ENCODE measurements around the gene PCBP3.

PCBP3 gene

DNA sequence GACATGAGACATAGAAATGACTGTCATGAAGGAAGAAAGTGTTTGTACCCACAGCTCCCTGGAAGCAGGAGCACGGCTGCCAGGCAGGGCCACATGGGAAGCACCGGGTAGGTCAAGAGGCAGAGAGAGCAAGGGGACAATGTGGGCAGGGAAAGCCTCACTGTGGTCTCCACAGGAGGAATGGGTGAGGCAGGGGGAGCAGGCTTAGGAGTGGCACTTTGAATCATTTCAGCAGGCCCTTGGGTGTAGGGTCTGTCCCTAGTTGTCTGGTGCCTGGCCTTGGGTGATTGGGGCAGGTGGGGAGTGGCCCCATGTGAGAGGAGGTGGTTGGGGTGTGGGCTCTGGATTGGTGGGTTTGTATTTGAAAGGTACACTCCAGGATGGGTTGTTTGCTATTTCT, 83.9 kb downstream of the PCBP3 start:
- DNase-seq, result no peak

DNA sequence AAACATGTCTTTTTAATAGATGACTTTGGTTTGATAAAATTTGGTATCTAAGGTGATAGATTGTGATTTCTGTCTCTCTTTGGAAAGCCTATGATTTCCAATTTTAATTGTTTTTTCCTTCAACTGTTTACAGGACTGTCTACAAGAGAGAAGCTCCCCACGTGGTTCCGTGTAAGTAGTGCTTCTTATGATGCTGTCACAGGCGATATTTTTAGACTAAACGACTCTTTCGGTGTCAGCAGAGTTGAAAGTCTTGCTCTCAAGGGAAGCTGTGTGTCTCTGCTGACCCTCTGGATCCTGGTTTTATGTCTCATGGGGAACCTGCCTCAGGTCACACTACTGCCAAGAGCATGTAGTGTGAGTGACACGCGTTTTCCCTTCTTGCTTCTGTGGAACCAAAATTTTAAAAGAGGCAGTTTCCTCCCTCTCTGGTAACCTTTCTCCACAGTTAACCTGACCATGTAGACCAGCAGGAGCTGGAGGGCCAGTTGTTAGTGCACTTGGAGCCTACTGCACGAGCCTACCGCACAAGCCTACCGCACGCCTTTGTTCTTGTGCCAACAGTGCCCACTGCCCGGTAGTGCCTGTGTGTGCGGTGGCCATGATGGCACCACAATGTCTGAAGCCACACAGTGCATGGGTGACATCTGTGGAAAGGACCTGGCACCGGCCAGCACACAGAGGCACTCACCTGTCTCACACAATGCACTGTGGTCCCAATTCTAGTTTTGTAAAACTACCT, 91.9 kb downstream of the PCBP3 start:
- DNase-seq, result no peak

DNA sequence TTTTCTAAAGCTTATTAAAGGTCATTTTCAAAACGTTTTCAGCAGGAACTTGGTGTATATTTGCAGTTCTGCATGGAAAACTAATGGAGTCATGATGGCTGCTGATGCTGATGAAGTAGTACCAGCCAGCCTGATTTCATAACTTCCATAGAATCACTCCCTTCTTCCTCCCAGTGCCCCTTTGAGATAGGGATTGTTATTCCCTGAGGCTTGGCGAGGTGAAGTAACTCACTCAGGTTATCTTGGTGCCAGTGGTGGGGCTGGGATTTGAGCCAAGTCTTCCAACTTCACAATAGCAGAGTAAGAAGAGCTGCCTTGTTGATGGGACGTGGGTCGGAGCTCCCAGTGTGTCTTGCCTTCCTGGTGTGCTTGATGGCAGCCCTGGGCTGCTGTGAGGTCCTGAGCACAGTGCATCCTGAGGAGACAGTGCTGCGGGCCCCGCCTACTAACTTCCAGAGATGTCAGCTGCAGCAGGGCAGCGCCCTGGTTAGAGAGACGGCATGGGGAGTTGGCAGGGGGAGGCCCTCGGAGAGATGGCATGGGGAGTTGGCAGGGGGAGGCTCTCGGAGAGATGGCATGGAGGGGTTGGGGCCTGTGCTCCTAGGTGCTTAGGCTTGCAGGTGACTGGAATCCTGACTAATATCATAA, 92.6 kb downstream of the PCBP3 start:
- DNase-seq, result no peak

DNA sequence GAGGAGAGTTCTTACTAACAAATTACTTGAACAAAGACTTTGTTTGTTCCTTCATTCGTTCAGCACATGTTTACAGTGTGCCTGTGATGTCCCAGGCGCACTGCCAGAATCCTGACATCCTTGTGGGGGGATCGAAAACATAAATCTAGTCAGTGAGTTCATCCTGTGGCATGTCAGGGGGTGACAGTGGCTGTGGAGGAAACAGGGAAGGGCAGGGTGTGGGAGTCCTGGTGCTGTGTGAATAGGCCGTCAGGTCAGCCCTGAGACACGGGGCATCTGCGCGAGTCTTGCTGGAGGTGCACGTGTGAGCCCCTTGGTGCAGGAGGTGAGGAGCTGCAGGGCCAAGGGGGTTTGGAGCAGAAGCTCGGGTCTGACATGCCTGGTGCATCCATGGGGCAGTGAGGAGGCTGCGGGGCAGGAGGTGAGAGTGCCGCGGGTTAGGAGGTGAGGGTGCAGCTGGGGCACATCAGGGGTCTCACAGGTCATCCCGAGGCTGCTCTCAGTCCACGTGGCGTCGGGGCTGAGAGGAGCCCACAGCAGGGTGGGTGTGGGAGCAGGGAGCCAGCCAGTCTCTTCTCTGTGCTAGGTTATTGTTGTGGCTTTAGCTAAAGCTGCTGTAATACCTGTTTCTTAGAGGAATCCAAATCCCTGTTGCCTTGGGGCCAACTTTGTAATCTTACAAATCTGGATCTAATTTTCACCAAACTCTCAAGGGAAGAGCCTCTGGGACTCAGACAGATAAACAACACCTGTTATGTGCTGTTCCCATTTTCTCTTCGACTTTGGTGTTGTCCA, 93.4 kb downstream of the PCBP3 start:
- DNase-seq, result no peak

DNA sequence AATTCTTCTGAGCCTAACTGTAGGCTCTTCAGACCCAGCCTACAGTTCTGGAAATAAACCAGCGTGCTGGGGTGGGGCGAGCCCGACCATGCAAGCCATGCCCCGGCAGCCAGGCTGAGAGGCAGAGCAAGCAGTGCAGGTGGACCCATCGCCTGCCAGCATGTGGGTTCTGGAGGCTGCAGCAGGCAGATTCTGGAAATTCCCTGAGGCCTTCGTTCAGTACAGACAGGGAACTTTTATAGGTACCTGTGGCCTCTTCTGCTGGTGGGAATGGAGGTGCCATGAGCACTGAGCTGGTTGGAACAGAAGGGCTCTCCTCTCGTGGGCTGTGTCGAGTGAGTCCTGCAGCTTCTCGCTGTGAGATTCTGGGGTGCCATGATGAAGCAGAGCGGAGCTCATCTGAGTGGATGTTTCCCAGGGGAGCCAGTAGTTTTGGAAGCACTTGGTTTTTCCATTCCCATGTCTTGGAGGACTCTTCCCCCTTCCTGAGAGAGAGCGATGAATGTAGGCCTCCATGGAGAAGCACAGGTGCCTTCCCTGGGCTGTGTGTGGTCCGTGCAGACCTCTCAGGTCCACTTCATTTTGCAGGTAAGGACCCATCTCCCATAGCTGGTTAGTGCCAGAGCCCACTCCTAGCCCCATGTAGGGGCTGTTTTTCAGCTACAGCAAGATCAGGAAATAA, 94.1 kb downstream of the PCBP3 start:
- DNase-seq, result no peak

DNA sequence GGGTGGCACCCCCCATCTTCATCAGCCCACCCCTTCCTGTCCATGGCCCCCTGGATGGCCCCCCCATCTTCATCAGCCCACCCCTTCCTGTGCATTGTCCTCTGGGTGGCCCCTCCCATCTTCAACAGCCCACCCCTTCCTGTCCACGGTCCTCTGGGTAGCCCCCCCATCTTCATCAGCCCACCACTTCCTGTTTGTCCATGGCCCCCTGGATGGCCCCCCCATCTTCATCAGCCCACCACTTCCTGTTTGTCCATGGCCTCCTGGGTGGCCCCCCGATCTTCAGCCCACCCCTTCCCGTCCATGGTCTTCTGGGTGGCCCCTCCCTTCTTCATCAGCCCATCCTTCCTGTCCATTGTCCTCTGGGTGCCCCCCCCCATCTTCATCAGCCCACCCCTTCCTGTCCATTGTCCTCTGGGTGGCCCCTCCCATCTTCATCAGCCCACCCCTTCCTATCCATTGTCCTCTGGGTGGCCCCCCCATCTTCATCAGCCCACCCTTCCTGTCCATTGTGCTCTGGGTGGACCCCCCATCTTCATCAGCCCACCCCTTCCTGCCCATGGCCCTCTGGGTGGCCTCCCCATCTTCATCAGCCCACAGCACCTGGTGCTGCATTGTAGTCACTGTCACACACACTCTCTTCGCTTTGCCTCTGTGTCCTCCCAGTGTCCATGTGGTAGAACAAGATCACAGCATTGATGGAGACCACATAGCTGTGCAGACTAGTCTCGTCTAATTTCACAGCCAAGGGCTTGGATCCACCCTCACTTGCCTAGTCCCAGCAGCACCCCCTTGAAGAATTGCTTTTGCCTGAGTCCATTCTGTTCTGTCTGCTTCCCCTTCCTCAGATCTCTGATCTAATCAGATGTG, 95.9 kb downstream of the PCBP3 start:
- DNase-seq, result no peak

DNA sequence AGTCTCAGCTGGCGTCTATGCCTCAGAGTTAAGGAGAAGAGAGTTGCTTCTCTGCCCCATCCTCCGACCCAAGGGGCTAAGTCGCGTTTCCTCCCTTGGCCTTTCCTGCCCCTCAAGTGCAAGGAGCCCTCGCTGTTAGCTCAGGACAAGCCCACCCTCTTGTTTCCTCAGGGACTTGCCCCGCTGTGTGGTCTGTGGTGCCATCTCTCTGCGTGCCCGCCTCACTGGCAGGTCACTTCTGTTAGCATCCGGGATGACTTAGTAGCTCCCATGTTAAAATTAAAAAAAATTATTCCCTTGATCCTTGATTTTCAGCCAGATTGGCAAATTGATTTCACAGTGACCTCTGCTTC, 96.5 kb downstream of the PCBP3 start:
- DNase-seq, result no peak

DNA sequence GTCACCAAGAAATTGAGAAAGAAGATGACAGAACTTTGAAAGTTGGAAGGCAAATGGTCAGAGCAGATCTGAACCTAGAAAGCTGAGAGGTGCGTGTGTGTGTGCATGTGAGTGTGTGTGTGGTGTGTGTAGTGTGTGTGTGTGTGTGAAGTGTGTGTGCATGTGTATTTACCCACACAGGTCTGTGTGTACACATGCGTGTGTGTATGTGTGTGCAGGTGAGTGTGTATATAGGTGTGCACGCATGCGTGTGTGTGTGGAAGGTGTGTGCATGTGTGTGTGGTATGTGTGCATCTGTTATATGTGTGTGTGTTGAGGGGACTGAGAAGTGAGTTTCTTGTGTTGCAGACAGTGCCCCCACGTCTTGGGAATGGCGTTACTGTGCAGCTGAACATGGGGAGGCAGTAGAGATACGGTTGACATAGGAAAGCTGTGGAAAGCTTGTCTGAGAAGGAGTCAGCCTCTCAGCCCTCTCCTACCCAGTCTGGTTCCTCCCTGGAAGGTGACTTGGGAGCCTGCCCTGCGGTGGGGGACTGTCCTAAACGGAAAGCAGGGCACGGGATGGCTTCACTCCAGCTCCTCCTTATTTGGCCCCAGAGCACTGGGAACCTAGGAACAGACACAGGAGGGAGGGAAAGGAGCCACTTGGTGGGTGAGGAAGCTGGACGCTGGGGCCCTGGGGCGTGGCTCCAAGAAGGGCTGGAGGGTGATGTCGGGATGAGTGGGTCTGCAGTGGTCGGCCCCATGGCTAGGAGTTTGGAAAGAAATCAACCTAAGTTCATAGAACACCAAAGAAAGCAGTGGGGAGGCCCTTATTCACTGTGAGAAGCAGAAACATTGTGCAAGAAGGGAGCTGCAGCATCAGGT, 97.2 kb downstream of the PCBP3 start:
- DNase-seq, result no peak

DNA sequence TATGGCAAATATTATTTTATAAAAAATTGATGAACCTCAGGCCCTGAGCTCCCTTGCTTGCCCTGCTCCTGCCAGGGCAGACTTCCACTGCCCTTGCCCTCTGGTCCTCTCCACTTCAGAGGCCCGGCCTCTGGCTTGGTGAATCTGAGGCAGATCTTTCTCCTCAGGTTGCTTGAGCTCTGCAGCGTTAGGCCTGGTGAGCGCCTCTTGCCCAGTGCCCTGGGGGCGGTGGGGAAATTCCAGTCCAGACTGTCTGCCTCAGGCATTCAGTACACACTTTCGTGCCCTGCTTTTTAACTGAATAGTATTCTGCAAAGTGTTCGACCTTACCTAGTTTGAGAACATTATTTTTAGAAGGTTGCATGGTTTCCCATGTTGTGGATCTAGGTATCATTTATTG, 98.2 kb downstream of the PCBP3 start:
- no peak for DNase-seq

DNA sequence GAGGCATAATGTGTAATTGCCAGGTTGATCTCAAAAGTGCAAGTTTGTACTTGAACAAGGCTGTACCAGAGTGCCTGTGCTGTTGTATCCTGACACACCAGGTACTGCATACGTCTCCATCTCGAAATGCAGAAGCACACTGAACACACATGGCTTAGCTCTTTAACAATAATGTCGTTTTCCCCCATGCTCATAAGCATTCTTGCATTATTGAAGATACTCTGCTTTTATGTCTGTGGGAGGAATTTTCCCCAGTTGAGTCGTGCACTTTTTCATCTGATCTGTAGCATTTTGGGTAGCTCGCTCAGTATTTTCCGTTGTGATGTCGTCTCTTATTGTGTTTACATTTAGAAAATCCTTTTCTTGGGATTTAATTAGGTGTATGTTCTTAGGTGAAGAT, 98.7 kb downstream of the PCBP3 start:
- DNase-seq, result no peak

DNA sequence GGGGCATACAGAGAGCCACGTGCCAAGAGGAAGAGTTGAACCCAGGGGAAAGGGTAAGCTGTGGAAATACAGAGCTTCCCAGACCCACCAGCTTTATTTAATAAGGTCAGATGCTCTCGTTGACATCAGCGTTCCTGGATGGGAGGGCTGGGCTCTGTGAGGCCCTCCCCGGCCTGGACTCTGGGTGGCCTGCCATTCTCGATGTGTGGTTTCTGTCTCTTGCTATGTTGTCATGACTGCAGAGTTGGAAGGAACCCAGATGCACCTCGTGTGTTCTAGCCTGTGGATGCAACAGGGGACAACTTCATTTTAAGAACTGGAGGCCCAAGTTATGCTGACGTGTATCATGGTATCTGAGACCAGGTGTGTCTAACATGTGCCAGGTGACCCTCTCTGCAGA, 101.7 kb downstream of the PCBP3 start:
- no peak for DNase-seq

DNA sequence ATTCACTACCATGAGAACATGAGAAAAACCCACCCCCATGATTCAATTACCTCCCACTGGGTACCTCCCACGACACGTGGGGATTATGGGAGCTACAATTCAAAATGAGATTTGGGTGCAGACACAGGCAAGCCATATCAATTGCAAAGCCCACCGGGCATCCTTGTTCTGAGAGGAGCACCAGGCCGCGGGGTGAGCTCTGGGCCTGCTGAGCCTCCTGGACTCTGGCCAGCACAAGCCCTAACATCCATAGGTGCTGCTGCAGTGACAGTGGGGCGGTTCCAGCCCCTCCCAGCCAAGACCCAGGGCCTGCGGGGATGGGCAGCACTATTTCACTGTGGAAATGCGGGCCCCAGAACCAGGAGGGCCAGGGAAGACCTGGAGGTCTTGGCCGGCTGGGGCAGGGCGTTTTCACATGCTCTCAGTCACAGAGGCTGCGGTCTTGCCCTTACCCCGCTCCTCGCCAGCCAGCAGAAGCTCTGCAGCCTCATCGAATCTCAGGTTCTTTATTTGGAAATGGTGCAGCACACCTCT, 103.8 kb downstream of the PCBP3 start:
- DNase-seq, result no peak

DNA sequence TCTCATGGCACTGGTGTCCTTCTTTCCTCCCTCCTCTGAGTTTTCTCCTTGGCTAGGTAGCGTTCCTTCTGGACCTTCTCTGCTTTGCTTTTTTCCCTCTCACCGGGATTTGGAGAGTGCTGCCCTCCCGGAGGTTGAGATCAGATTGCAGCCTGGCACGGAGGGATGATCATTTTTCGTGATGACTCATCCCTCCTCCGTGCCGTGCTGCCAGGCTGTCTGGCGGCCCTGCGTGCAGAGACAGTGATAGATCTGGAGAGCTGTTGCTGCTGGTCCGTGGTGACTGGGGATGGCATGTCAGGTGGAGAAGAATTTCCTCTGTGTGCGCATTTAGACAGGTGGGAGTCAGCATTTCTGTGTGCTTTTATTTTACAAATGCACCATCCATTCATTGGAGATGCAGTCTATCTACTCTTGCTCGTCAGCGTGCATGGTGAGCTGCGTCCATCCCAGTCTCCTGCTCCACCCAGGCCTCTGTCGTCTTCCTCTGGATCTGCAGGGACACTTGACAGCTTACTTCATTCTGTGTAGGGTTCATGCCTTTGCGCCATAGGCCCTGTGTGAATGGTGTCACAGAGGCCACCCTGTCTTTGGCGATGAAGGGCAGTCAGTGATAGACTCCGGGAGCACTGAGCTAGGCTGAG, 104.4 kb downstream of the PCBP3 start:
- DNase-seq, result no peak

DNA sequence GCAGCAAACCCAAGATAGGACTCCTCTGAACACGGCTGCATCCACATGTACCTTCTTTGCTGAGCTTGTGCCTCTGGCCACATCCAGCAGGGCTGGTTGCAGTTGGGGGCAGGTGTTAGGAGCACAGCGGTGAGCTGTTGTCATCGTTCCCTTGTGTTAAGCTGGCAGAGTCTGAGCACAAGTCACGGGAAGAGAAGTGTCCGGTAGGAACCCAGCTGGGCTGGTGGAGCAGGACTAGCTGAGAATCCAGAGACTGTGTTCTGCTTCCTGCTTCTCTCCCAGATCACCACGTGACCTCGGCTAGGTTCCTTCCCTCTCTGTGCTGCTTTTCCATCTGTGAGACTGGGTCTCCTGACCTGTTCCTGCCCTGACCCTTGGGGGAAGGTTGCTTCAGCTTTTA, 105.1 kb downstream of the PCBP3 start:
- DNase-seq, result no peak

DNA sequence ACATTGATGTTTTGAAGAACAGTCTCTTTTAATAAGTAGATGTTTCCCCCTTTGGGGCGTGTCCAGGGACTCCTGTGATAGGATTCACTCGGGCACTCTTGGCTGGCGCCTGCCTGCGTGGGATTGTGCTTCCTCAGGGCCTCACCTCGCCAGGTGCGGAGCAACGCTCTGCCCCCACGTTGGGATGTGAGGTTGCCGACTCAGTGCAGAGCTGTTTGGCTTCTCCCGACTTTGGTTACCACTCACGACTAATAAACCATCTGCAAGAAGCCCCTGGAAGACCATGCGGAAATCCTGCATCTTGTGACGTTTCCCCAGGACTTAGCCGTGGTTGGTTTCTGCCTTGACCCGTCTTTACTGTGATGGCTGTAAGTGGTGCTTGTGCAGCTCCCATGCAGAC, 106.4 kb downstream of the PCBP3 start:
- DNase-seq, result no peak

DNA sequence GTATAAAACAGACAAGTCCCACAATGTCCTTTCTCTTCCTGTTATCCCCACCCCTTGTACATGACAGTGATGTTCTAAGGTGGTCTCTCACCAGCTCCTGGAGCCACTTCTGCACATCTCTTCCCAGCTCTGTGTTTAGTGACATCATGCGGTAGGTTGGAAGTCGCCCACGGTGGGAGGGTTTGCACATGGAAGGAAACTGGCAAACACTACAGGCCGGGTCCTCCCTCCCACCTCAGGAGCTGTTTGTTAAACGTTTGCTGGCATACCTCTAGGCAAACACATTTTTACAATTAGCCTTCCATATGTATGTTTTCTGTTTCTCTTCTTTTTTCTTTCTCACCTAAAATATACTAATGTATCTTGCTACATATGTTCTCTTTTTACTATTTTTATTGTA, 107.4 kb downstream of the PCBP3 start:
- DNase-seq, result no peak

DNA sequence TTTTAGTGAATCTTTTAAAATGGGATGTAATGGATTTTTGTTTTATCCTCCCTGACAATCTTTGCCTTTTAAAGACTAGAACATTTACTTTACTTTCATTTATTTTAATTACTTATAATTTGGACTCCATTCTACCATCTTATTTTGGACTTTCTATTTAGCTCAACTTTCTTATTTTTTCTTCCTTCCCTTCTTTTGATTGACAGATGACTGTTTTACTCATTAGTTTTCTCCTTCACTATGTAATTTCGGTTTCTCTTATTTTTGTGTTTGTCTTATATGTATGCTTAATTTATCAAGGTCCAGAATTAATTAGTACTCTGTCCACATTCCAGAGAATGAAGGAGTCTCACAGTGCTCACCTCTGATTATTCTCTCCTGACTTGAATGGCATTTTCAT, 109.9 kb downstream of the PCBP3 start:
- DNase-seq, result no peak

DNA sequence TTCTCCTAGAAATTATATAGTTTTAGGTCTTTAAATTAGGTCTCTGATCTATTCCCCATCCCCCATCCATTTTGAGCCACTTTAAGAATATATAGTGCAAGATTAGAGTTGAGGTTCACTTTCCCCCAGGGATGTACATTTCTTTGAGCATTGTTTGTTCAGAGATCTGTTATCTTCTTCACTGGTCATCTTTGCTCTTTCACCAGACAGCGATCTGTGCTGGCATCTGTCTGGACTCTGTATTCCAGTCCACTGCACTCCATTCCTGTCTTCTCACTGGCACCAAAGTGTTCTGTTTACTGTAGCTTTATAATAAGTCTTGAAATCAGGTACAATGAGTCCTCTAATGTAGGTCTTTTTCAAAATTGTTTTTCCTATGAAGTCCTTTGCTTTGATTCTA, 112.5 kb downstream of the PCBP3 start:
- DNase-seq, result no peak

DNA sequence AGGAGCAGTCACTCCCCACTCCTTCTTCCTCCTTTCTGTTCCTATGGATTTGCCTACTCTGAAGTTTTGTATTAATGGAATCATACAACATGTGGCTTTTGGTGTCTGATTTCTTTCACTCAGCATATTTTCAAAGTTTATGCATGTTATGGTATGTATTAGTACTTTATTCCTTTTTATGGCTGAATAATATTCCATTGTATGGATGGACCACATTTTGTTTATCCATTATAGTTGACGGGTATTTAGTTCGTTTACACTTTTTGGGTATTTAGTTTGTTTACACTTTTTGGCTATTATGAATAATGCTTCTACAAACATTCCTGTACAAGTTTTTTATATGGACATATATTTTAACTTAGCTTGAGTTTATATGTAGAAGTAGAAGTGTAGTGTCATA, 113.1 kb downstream of the PCBP3 start:
- DNase-seq, result no peak

DNA sequence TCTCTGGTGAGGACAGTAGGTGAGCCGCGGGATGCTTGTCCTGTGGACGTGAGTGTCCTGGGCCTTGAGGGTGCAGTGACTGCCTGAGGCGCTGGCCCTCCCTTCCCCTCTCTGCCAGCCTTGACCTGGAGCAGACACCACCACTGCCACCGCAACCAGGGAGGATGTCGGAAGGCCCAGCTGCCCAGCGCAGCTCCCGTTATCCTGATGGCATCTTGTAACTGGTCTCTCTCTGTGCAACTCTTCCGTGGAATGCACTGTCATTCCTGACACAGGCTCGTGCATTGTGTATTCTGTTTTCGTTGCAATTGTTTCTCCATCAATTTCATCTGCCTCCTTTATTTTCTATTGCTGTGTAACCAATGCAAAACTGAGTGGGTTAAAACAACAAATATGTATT, 118.2 kb downstream of the PCBP3 start:
- no peak for DNase-seq

DNA sequence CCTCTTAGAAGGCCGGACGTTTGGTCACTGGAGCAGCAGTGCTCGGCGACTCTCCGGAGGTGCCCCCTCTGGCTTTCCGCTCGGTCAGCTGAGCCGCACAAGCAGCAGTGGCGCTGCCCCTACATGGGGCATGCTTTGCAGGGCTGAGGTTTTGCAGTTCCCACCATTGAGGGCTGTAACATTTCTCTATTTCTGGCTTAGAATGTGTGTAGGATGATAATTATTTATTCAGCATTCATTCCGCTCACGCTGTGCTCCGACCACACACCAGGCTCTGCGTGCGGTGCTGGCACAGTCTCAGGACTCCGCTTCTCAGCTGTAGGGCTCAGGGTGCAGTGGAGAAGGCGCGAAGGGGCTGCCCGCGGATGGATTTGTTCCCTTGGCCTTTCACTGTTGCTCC, 119.5 kb downstream of the PCBP3 start:
- no peak for DNase-seq

All from activated CD4-positive, CD25-positive, alpha-beta regulatory T cell treated with anti-CD3 and anti-CD28 coated beads, Interleukin-2, amount 50 U/mL, for 72 hours (primary cell).